Ectodermal cell (in vitro differentiated cells): ENCODE measurements around the gene GABBR2.
"Not testable (repeated sequence)": the region's sequence is repeated elsewhere in the genome, so short reads cannot be mapped to it uniquely, and the experiment has no call there.

ENCODE experiments used
- H3K27ac ChIP-seq: 2 replicates; pipeline ENCODE4 v1.7.0; 2013; ENCODE audit warnings: mild to moderate bottlenecking, low read depth, low read length; ENCODE audit not compliant: insufficient read depth, poor library complexity, severe bottlenecking
- H3K27me3 ChIP-seq: 2 replicates; pipeline ENCODE4 v1.7.0; 2013; ENCODE audit warnings: mild to moderate bottlenecking, low read length; ENCODE audit not compliant: insufficient read depth, control insufficient read depth, poor library complexity, severe bottlenecking
- H3K36me3 ChIP-seq: one replicate; pipeline ENCODE4 v1.7.0; 2013; ENCODE audit warnings: low read length; ENCODE audit not compliant: control insufficient read depth, insufficient read depth
- H3K4me1 ChIP-seq: one replicate; pipeline ENCODE4 v1.7.0; 2013; ENCODE audit warnings: low read length; ENCODE audit not compliant: control insufficient read depth, insufficient read depth
- H3K4me3 ChIP-seq: 2 replicates; pipeline ENCODE4 v1.7.0; 2013; ENCODE audit warnings: low read depth, low read length, control low read depth; ENCODE audit not compliant: insufficient read depth
- H3K9me3 ChIP-seq: 2 replicates; pipeline ENCODE4 v1.7.0; 2013; ENCODE audit warnings: mild to moderate bottlenecking, low read length, moderate library complexity; ENCODE audit not compliant: control insufficient read depth
- WGBS, 2 experiments: methylation state at CpG; one replicate each; pipeline ENCODE4 v1.1.7; 2013; ENCODE audit warnings: missing lambda C conversion rate in 2 of 2; 5-methylcytosine and 5-hydroxymethylcytosine counted together

The GABBR2 gene

GRCh38 chr9:98656511-98656910 lies 52.2 kb downstream of the GABBR2 start:
- Histone ChIP-seq H3K27me3 (no peaks in the 10 kb centered on the region), H3K9me3 (no peaks in the 10 kb centered on the region), H3K4me3 (no peak overlapping the region), H3K36me3 (no peaks in the 10 kb centered on the region), H3K27ac (no peak overlapping the region), H3K4me1 (no peaks in the 10 kb centered on the region)
- WGBS, 2 experiments, result 91% methylated on average over 2 of the region's 2 CpGs; no CpG with 5 or more reads in 1 of the 2 experiments

- 75 to 100% methylated on average over 1 to 2 of the region's 3 CpGs for WGBS, 2 experiments
- not testable (repeated sequence) for H3K9me3 ChIP-seq, H3K4me1 ChIP-seq, H3K36me3 ChIP-seq, H3K27ac ChIP-seq, H3K4me3 ChIP-seq, H3K27me3 ChIP-seq
Measured at GRCh38 chr9:98655428-98655827, 53.3 kb downstream of the GABBR2 start.

- H3K27me3 ChIP-seq, result no peaks in the 10 kb centered on the region
- WGBS, 2 experiments, result 91 to 92% methylated on average over 6 of the region's 6 CpGs
- H3K4me3 ChIP-seq, result no peak overlapping the region
- no peaks in the 10 kb centered on the region for H3K36me3 ChIP-seq
- peaks cover 15% of the 10 kb centered on the region for H3K4me1 ChIP-seq
- H3K27ac ChIP-seq, result no peak overlapping the region
- no peaks in the 10 kb centered on the region for H3K9me3 ChIP-seq
Measured at GRCh38 chr9:98654247-98654646, 54.5 kb downstream of the GABBR2 start.

DNA sequence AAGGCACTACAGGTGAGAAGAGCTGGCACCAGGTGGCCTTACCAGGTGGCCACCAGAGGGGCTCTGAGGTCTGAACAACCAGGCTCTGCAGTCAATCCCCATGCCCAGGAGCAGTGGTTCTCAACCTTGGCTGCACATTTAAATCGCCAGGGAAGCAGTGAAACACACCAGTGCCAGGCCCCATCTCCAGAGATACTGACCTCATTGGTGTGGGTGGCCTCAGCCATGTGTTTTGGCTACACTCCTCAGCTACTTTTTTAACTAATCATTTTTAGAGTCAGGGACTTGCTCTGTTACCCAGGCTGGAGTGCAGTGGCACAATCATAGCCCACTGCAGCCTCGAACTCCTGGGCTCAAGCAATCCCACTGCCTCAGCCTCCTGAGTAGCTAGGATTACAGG lies 56.0 kb downstream of the GABBR2 start:
- 91 to 96% methylated on average over 2 of the region's 2 CpGs for WGBS, 2 experiments
- Histone ChIP-seq H3K4me1 (peaks cover 24% of the 10 kb centered on the region), H3K9me3 (no peaks in the 10 kb centered on the region), H3K36me3 (no peaks in the 10 kb centered on the region), H3K27me3 (no peaks in the 10 kb centered on the region), H3K4me3 (no peak overlapping the region), H3K27ac (no peak overlapping the region)

GRCh38 chr9:98652302-98652701 lies 56.4 kb downstream of the GABBR2 start:
- Histone ChIP-seq H3K4me3 (no peak overlapping the region), H3K36me3 (no peaks in the 10 kb centered on the region), H3K27me3 (no peaks in the 10 kb centered on the region), H3K9me3 (no peaks in the 10 kb centered on the region), H3K27ac (no peak overlapping the region), H3K4me1 (peaks cover 24% of the 10 kb centered on the region)
- WGBS, 2 experiments, result 91 to 93% methylated on average over 3 of the region's 3 CpGs

DNA sequence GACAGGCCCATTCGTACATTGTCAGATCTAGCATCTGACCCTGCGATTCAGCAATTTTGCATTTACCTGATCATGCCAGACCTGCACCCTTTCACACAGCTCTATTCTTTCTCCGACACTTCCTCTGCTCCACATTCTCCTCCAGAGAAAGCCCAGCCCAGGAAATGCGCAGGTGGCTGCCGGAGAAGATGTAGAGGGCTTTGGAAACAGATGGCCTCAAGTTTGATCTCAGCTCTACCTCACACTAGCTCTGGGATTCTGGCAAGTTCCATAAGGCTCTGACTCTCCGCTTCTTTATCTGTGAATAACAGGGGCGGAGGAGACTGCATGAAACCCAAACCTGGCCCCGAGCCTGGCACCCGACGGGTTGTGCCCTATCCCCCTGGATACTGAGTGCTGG lies 61.5 kb downstream of the GABBR2 start:
- Histone ChIP-seq H3K4me1 (peaks cover 24% of the 10 kb centered on the region), H3K9me3 (no peaks in the 10 kb centered on the region), H3K4me3 (no peak overlapping the region), H3K27ac (no peak overlapping the region), H3K27me3 (no peaks in the 10 kb centered on the region), H3K36me3 (no peaks in the 10 kb centered on the region)
- 91 to 96% methylated on average over 10 of the region's 10 CpGs for WGBS, 2 experiments

- no peaks in the 10 kb centered on the region for H3K36me3 ChIP-seq
- no peaks in the 10 kb centered on the region for H3K9me3 ChIP-seq
- no peak overlapping the region for H3K27ac ChIP-seq
- no peak overlapping the region for H3K4me3 ChIP-seq
- 98 to 100% methylated on average over 4 of the region's 4 CpGs for WGBS, 2 experiments
- peaks cover 7% of the 10 kb centered on the region for H3K4me1 ChIP-seq
- no peaks in the 10 kb centered on the region for H3K27me3 ChIP-seq
Measured at GRCh38 chr9:98644011-98644410, 64.7 kb downstream of the GABBR2 start.

- no peaks in the 10 kb centered on the region for H3K36me3 ChIP-seq
- 87 to 89% methylated on average over 10 of the region's 10 CpGs for WGBS, 2 experiments
- no peaks in the 10 kb centered on the region for H3K27me3 ChIP-seq
- no peak overlapping the region for H3K4me3 ChIP-seq
- H3K27ac ChIP-seq, result no peak overlapping the region
- no peaks in the 10 kb centered on the region for H3K9me3 ChIP-seq
- no peaks in the 10 kb centered on the region for H3K4me1 ChIP-seq
Measured at GRCh38 chr9:98642661-98643312, 65.9 kb downstream of the GABBR2 start.

GRCh38 chr9:98641695-98642094 lies 67.0 kb downstream of the GABBR2 start:
- WGBS, 2 experiments, result 94 to 95% methylated on average over 10 of the region's 10 CpGs
- Histone ChIP-seq H3K4me1 (no peaks in the 10 kb centered on the region), H3K27ac (no peak overlapping the region), H3K4me3 (no peak overlapping the region), H3K36me3 (no peaks in the 10 kb centered on the region), H3K9me3 (no peaks in the 10 kb centered on the region), H3K27me3 (no peaks in the 10 kb centered on the region)

- H3K9me3 ChIP-seq, result no peaks in the 10 kb centered on the region
- H3K4me3 ChIP-seq, result no peak overlapping the region
- H3K27ac ChIP-seq, result no peak overlapping the region
- H3K27me3 ChIP-seq, result no peaks in the 10 kb centered on the region
- H3K4me1 ChIP-seq, result no peaks in the 10 kb centered on the region
- 94 to 97% methylated on average over 3 of the region's 3 CpGs for WGBS, 2 experiments
- H3K36me3 ChIP-seq, result no peaks in the 10 kb centered on the region
Measured at GRCh38 chr9:98640394-98640793, 68.3 kb downstream of the GABBR2 start.

GRCh38 chr9:98639133-98639532 lies 69.6 kb downstream of the GABBR2 start:
- H3K27me3 ChIP-seq, result no peaks in the 10 kb centered on the region
- H3K4me1 ChIP-seq, result no peaks in the 10 kb centered on the region
- H3K36me3 ChIP-seq, result no peaks in the 10 kb centered on the region
- H3K27ac ChIP-seq, result no peak overlapping the region
- H3K4me3 ChIP-seq, result no peak overlapping the region
- no peaks in the 10 kb centered on the region for H3K9me3 ChIP-seq
- WGBS, 2 experiments, result 81 to 89% methylated on average over 1 of the region's 1 CpG
